Fibroblast of the aortic adventitia (primary cell): ENCODE results near the gene TIE1. TPM values are rescaled to one million over a fixed set of nuclear protein-coding genes. Genes with fewer than 3 reads are reported as not detected.

Experiments
- DNase-seq: peaks from one replicate; pipeline ENCODE4 v3.0.0-alpha.2; 2010; ENCODE audit warnings: low read depth
- H3K4me3 ChIP-seq: 2 replicates; pipeline ENCODE4 v1.5.1; 2011; ENCODE audit warnings: low read depth, mild to moderate bottlenecking, control low read depth, low read length, moderate library complexity
- CTCF ChIP-seq: IDR thresholded peaks from 2 replicates; pipeline ENCODE4 v1.5.1; 2011; ENCODE audit warnings: mild to moderate bottlenecking, low read length, control low read depth, inconsistent platforms; ENCODE audit not compliant: insufficient read depth
- total RNA-seq: library from RNA; depleted of rRNA; stranded (reverse); fragments of >200 nt; gene quantifications from 2 replicates; pipeline ENCODE4 v1.2.3, GENCODE V29; 2012; ENCODE audit warnings: low replicate concordance

The TIE1 gene
- total RNA-seq, 1 donor, result 0.81 TPM

GRCh38 chr1:43334453-43335205 lies 33.8 kb downstream of the TIE1 start:
- no peak overlapping the region for H3K4me3 ChIP-seq
- no peak for TF ChIP-seq CTCF
- no peak for DNase-seq

- DNase-seq, result no peak
- no peak within 1 kb of the TSS for H3K4me3 ChIP-seq
- no peak for TF ChIP-seq CTCF
Observed at GRCh38 chr1:43337588-43337987, 36.8 kb downstream of the TIE1 start, which contains the start of gene MPL. TSS of gene MPL (plus strand) at chr1:43337818. CDS start at chr1:43337849, 31 bp downstream.

- DNase-seq, result no peak
- no peak for TF ChIP-seq CTCF
- H3K4me3 ChIP-seq, result no peak overlapping the region
Observed at GRCh38 chr1:43338001-43338400, 37.2 kb downstream of the TIE1 start.

- no peak for TF ChIP-seq CTCF
- H3K4me3 ChIP-seq, result no peak overlapping the region
- DNase-seq, result no peak
Observed at GRCh38 chr1:43339584-43340232, 38.9 kb downstream of the TIE1 start.

- no peak for DNase-seq
- no peak for TF ChIP-seq CTCF
- no peak overlapping the region for H3K4me3 ChIP-seq
Observed at GRCh38 chr1:43340559-43340958, 39.8 kb downstream of the TIE1 start.

GRCh38 chr1:43344267-43344850 lies 43.6 kb downstream of the TIE1 start:
- no peak overlapping the region for H3K4me3 ChIP-seq
- TF ChIP-seq CTCF, result no peak
- DNase-seq, result no peak
